ENCODE results near the gene CREB3L2. TPM values are rescaled to one million over a fixed set of nuclear protein-coding genes. Genes with fewer than 3 reads are reported as not detected.

Gene CREB3L2
- total and polyA plus RNA-seq, 2 donors: 3.4 to 6.6 TPM

GRCh38 chr7:138004936-138005335 is 3.0 kb upstream of the CREB3L2 start:
- no peaks in the 10 kb centered on the region for H3K9me3 ChIP-seq (ENCODE audit: control insufficient read depth in 2 of 2, insufficient read depth in 1 of 2, low read length in 1 of 2)

GRCh38 chr7:138004046-138004445 is 2.2 kb upstream of the CREB3L2 start:
- Histone ChIP-seq H3K27ac (ENCODE audit: low read depth in 1 of 2, low read length in 1 of 2) (no peak overlapping the region), H3K4me3 (ENCODE audit: low read length in 2 of 2) (no peak overlapping the region), H3K9me3 (ENCODE audit: control insufficient read depth in 2 of 2, insufficient read depth in 1 of 2, low read length in 1 of 2) (no peaks in the 10 kb centered on the region), H3K4me1 (ENCODE audit: control insufficient read depth in 2 of 2, insufficient read depth in 2 of 2, low read length in 2 of 2) (peaks cover 9 to 21% of the 10 kb centered on the region in 2 donors), H3K36me3 (ENCODE audit: control insufficient read depth in 2 of 2, insufficient read depth in 2 of 2, low read length in 1 of 2) (no peaks in the 10 kb centered on the region), H3K27me3 (ENCODE audit: control insufficient read depth in 2 of 2, insufficient read depth in 1 of 2, low read length in 1 of 2) (no peaks in the 10 kb centered on the region)
- no peak for DNase-seq (ENCODE audit: low read depth in 6 of 9, low spot score in 9 of 9)
- 94% methylated on average over 4 of the region's 4 CpGs for WGBS

More at GRCh38 chr7:138004936-138005335, 3.0 kb upstream of the CREB3L2 start:
- H3K4me3 ChIP-seq (ENCODE audit: low read length in 2 of 2): no peak overlapping the region
- H3K4me1 ChIP-seq (ENCODE audit: control insufficient read depth in 2 of 2, insufficient read depth in 2 of 2, low read length in 2 of 2): peaks cover 8 to 18% of the 10 kb centered on the region in 2 donors
- no peak overlapping the region for H3K27ac ChIP-seq (ENCODE audit: low read depth in 1 of 2, low read length in 1 of 2)
- 66% methylated on average over 4 of the region's 4 CpGs for WGBS
- DNase-seq (ENCODE audit: low read depth in 6 of 9, low spot score in 9 of 9): no peak
- no peaks in the 10 kb centered on the region for H3K27me3 ChIP-seq (ENCODE audit: control insufficient read depth in 2 of 2, insufficient read depth in 1 of 2, low read length in 1 of 2)
- H3K36me3 ChIP-seq (ENCODE audit: control insufficient read depth in 2 of 2, insufficient read depth in 2 of 2, low read length in 1 of 2): no peaks in the 10 kb centered on the region

GRCh38 chr7:138002828-138003189 is 923 bp upstream of the CREB3L2 start:
- no peaks in the 10 kb centered on the region for H3K27me3 ChIP-seq (ENCODE audit: control insufficient read depth in 2 of 2, insufficient read depth in 1 of 2, low read length in 1 of 2)
- peaks cover 9 to 18% of the 10 kb centered on the region in 2 donors for H3K4me1 ChIP-seq (ENCODE audit: control insufficient read depth in 2 of 2, insufficient read depth in 2 of 2, low read length in 2 of 2)
- H3K4me3 ChIP-seq (ENCODE audit: low read length in 2 of 2): no peak overlapping the region
- no peaks in the 10 kb centered on the region for H3K36me3 ChIP-seq (ENCODE audit: control insufficient read depth in 2 of 2, insufficient read depth in 2 of 2, low read length in 1 of 2)
- no peak for DNase-seq (ENCODE audit: low read depth in 6 of 9, low spot score in 9 of 9)
- H3K9me3 ChIP-seq (ENCODE audit: control insufficient read depth in 2 of 2, insufficient read depth in 1 of 2, low read length in 1 of 2): no peaks in the 10 kb centered on the region
- no peak overlapping the region for H3K27ac ChIP-seq (ENCODE audit: low read depth in 1 of 2, low read length in 1 of 2)
- 86% methylated on average over 6 of the region's 6 CpGs for WGBS

- WGBS: 4% methylated on average over 28 of the region's 28 CpGs
- H3K36me3 ChIP-seq (ENCODE audit: control insufficient read depth in 2 of 2, insufficient read depth in 2 of 2, low read length in 1 of 2): no peaks in the 10 kb centered on the region
- H3K4me1 ChIP-seq (ENCODE audit: control insufficient read depth in 2 of 2, insufficient read depth in 2 of 2, low read length in 2 of 2): peaks cover 9 to 18% of the 10 kb centered on the region in 2 donors
- no peaks in the 10 kb centered on the region for H3K9me3 ChIP-seq (ENCODE audit: control insufficient read depth in 2 of 2, insufficient read depth in 1 of 2, low read length in 1 of 2)
- peak overlapping the region in 1 of 2 donors; percentile 85 for H3K27ac ChIP-seq (ENCODE audit: low read depth in 1 of 2, low read length in 1 of 2)
- no peaks in the 10 kb centered on the region for H3K27me3 ChIP-seq (ENCODE audit: control insufficient read depth in 2 of 2, insufficient read depth in 1 of 2, low read length in 1 of 2)
- H3K4me3 ChIP-seq (ENCODE audit: low read length in 2 of 2): peak overlapping the region; percentile 70 to 91
- DNase-seq (ENCODE audit: low read depth in 6 of 9, low spot score in 9 of 9): peak; percentile 93 to 99 (median 97)
Measured at GRCh38 chr7:138002096-138002827, 376 bp upstream of the CREB3L2 start.

GRCh38 chr7:138000081-138000701 is 1.7 kb downstream of the CREB3L2 start:
- whole genome bisulfite sequencing: 11% methylated on average over 7 of the region's 7 CpGs
- Histone ChIP-seq H3K27ac (ENCODE audit: low read depth in 1 of 2, low read length in 1 of 2) (peak overlapping the region in 1 of 2 donors; percentile 69), H3K36me3 (ENCODE audit: control insufficient read depth in 2 of 2, insufficient read depth in 2 of 2, low read length in 1 of 2) (no peaks in the 10 kb centered on the region), H3K9me3 (ENCODE audit: control insufficient read depth in 2 of 2, insufficient read depth in 1 of 2, low read length in 1 of 2) (no peaks in the 10 kb centered on the region), H3K27me3 (ENCODE audit: control insufficient read depth in 2 of 2, insufficient read depth in 1 of 2, low read length in 1 of 2) (no peaks in the 10 kb centered on the region), H3K4me3 (ENCODE audit: low read length in 2 of 2) (peak overlapping the region; percentile 70 to 91), H3K4me1 (ENCODE audit: control insufficient read depth in 2 of 2, insufficient read depth in 2 of 2, low read length in 2 of 2) (peaks cover 14 to 26% of the 10 kb centered on the region in 2 donors)
- peak in 3 of 9 donors; percentile 21 to 71 (median 39) for DNase-seq (ENCODE audit: low read depth in 6 of 9, low spot score in 9 of 9)

GRCh38 chr7:137999496-138000080 is 2.3 kb downstream of the CREB3L2 start:
- Histone ChIP-seq H3K36me3 (ENCODE audit: control insufficient read depth in 2 of 2, insufficient read depth in 2 of 2, low read length in 1 of 2) (no peaks in the 10 kb centered on the region), H3K4me3 (ENCODE audit: low read length in 2 of 2) (no peak overlapping the region), H3K9me3 (ENCODE audit: control insufficient read depth in 2 of 2, insufficient read depth in 1 of 2, low read length in 1 of 2) (no peaks in the 10 kb centered on the region), H3K4me1 (ENCODE audit: control insufficient read depth in 2 of 2, insufficient read depth in 2 of 2, low read length in 2 of 2) (peaks cover 14 to 26% of the 10 kb centered on the region in 2 donors), H3K27me3 (ENCODE audit: control insufficient read depth in 2 of 2, insufficient read depth in 1 of 2, low read length in 1 of 2) (no peaks in the 10 kb centered on the region), H3K27ac (ENCODE audit: low read depth in 1 of 2, low read length in 1 of 2) (peak overlapping the region in 1 of 2 donors; percentile 69)
- WGBS: 52% methylated on average over 4 of the region's 4 CpGs
- DNase-seq (ENCODE audit: low read depth in 6 of 9, low spot score in 9 of 9): no peak

- no peak overlapping the region for H3K27ac ChIP-seq (ENCODE audit: low read depth in 1 of 2, low read length in 1 of 2)
- no peak for DNase-seq (ENCODE audit: low read depth in 6 of 9, low spot score in 9 of 9)
- H3K9me3 ChIP-seq (ENCODE audit: control insufficient read depth in 2 of 2, insufficient read depth in 1 of 2, low read length in 1 of 2): no peaks in the 10 kb centered on the region
- 0% methylated on average over 1 of the region's 1 CpG for WGBS
- H3K27me3 ChIP-seq (ENCODE audit: control insufficient read depth in 2 of 2, insufficient read depth in 1 of 2, low read length in 1 of 2): no peaks in the 10 kb centered on the region
- peaks cover 14 to 26% of the 10 kb centered on the region in 2 donors for H3K4me1 ChIP-seq (ENCODE audit: control insufficient read depth in 2 of 2, insufficient read depth in 2 of 2, low read length in 2 of 2)
- H3K36me3 ChIP-seq (ENCODE audit: control insufficient read depth in 2 of 2, insufficient read depth in 2 of 2, low read length in 1 of 2): no peaks in the 10 kb centered on the region
- H3K4me3 ChIP-seq (ENCODE audit: low read length in 2 of 2): no peak overlapping the region
Measured at GRCh38 chr7:137998250-137998649, 3.6 kb downstream of the CREB3L2 start.

GRCh38 chr7:137996871-137997270 is 5.0 kb downstream of the CREB3L2 start:
- Histone ChIP-seq H3K36me3 (ENCODE audit: control insufficient read depth in 2 of 2, insufficient read depth in 2 of 2, low read length in 1 of 2) (no peaks in the 10 kb centered on the region), H3K27ac (ENCODE audit: low read depth in 1 of 2, low read length in 1 of 2) (no peak overlapping the region), H3K9me3 (ENCODE audit: control insufficient read depth in 2 of 2, insufficient read depth in 1 of 2, low read length in 1 of 2) (no peaks in the 10 kb centered on the region), H3K4me3 (ENCODE audit: low read length in 2 of 2) (no peak overlapping the region), H3K4me1 (ENCODE audit: control insufficient read depth in 2 of 2, insufficient read depth in 2 of 2, low read length in 2 of 2) (peaks cover 14 to 26% of the 10 kb centered on the region in 2 donors), H3K27me3 (ENCODE audit: control insufficient read depth in 2 of 2, insufficient read depth in 1 of 2, low read length in 1 of 2) (no peaks in the 10 kb centered on the region)
- no peak for DNase-seq (ENCODE audit: low read depth in 6 of 9, low spot score in 9 of 9)
- 25% methylated on average over 3 of the region's 3 CpGs for WGBS

GRCh38 chr7:137996386-137996851 is 5.5 kb downstream of the CREB3L2 start:
- Histone ChIP-seq H3K27ac (ENCODE audit: low read depth in 1 of 2, low read length in 1 of 2) (no peak overlapping the region), H3K4me3 (ENCODE audit: low read length in 2 of 2) (no peak overlapping the region)
- peak in 1 of 9 donors; percentile 31 for DNase-seq (ENCODE audit: low read depth in 6 of 9, low spot score in 9 of 9)

More at GRCh38 chr7:137996386-137996851, 5.5 kb downstream of the CREB3L2 start:
- Histone ChIP-seq H3K36me3 (ENCODE audit: control insufficient read depth in 2 of 2, insufficient read depth in 2 of 2, low read length in 1 of 2) (no peaks in the 10 kb centered on the region), H3K9me3 (ENCODE audit: control insufficient read depth in 2 of 2, insufficient read depth in 1 of 2, low read length in 1 of 2) (no peaks in the 10 kb centered on the region), H3K4me1 (ENCODE audit: control insufficient read depth in 2 of 2, insufficient read depth in 2 of 2, low read length in 2 of 2) (peaks cover 14 to 25% of the 10 kb centered on the region in 2 donors), H3K27me3 (ENCODE audit: control insufficient read depth in 2 of 2, insufficient read depth in 1 of 2, low read length in 1 of 2) (no peaks in the 10 kb centered on the region)
- WGBS: 9% methylated on average over 6 of the region's 6 CpGs

Measured in thymus (tissue), 11 donors.